HCT116 (cell line): ENCODE results near the gene ZBTB17. TPM values are rescaled to one million over a fixed set of nuclear protein-coding genes. Genes with fewer than 3 reads are reported as not detected.
"Not testable (repeated sequence)": the region's sequence is repeated elsewhere in the genome, so short reads cannot be mapped to it uniquely, and the experiment has no call there.

Experiments
- ATAC-seq: fragments of 200-7000 bp; cut with Tn5 transposase; 2 replicates; pipeline ENCODE4 v1.9.1; 2020; ENCODE audit warnings: mild to moderate bottlenecking, moderate library complexity
- BruUV-seq: library from RNA; stranded (reverse); fragments of 400-500 nt; replicated peaks from 2 replicates; lab custom pipeline; 2021; lab: Mats Ljungman, UMichigan
- CTCF ChIA-PET: fragments of 300-600 bp; sonication (Branson Sonifier 250); formaldehyde crosslinking; loops from one replicate; lab custom pipeline; 2021; ENCODE audit warnings: antibody characterized with exemption; lab: Charles Lee
- POLR2A ChIA-PET: fragments of 300-600, 350-600 bp; sonication (Branson Sonifier 250); formaldehyde crosslinking; loops from one replicate; lab custom pipeline; 2021; ENCODE audit warnings: antibody characterized with exemption; lab: Charles Lee
- RAD21 ChIA-PET, 2 experiments: fragments of 300-600 bp; sonication (Branson Sonifier 250); formaldehyde crosslinking; loops; one replicate each; lab custom pipeline; 2023; ENCODE audit warnings: low total read pairs in 2 of 2; ENCODE audit not compliant: uncharacterized antibody in 2 of 2, unreplicated experiment in 2 of 2, low non-redundant PET in 1 of 2; lab: Charles Lee
- DNase-seq: peaks from one replicate; pipeline ENCODE4 v3.0.0-alpha.2; 2010; ENCODE audit warnings: low read depth, low spot score
- H2AFZ ChIP-seq: fragments of 200-600 bp; shearing (Covaris generic), sonication (generic); 2 replicates; pipeline ENCODE4 v1.6.1; 2017; ENCODE audit warnings: low read depth, mixed run types, mixed read lengths, antibody characterized with exemption, low read length; ENCODE audit not compliant: poor library complexity, severe bottlenecking
- H3K27ac ChIP-seq: 2 replicates; pipeline ENCODE4 v1.5.1; 2012; ENCODE audit warnings: low read depth, low read length
- H3K27me3 ChIP-seq: fragments of 200-600 bp; sonication (generic); 2 replicates; pipeline ENCODE4 v1.6.1; 2016; ENCODE audit warnings: mixed run types, low read length, mixed read lengths; ENCODE audit not compliant: insufficient read depth
- H3K36me3 ChIP-seq, 2 experiments: fragments of 200-500 bp in 1 of 2; fragments of 200-600 bp in 1 of 2; sonication (Bioruptor generic) in 1 of 2; sonication (generic) in 1 of 2; 2 replicates each; pipeline versions ENCODE4 v1.5.1 to v1.6.1; 2014 to 2016; ENCODE audit warnings: low read length in 2 of 2, inconsistent platforms in 1 of 2, mixed read lengths in 1 of 2, mixed run types in 1 of 2; ENCODE audit not compliant: insufficient read depth in 2 of 2, control insufficient read depth in 1 of 2
- H3K4me1 ChIP-seq, 2 experiments: fragments of 200-600 bp in 1 of 2; sonication (generic) in 1 of 2; 2 replicates each; pipeline versions ENCODE4 v1.5.1 to v1.6.1; 2012 to 2017; ENCODE audit warnings: low read length in 2 of 2, inconsistent platforms in 1 of 2, mild to moderate bottlenecking in 1 of 2, mixed read lengths in 1 of 2, mixed run types in 1 of 2, moderate library complexity in 1 of 2; ENCODE audit not compliant: insufficient read depth in 2 of 2, control insufficient read depth in 1 of 2
- H3K4me2 ChIP-seq: fragments of 200-600 bp; sonication (generic); 2 replicates; pipeline ENCODE4 v1.6.1; 2017; ENCODE audit warnings: mixed run types, low read length, mixed read lengths
- H3K4me3 ChIP-seq, 2 experiments: fragments of 200-600 bp in 1 of 2; sonication (generic) in 1 of 2; replicated peaks in 1 of 2; 2 replicates each; pipeline ENCODE4 v1.5.1; 2011 to 2016; ENCODE audit warnings: low read length in 2 of 2, control low read depth in 1 of 2, low read depth in 1 of 2, mild to moderate bottlenecking in 1 of 2, mixed read lengths in 1 of 2, mixed run types in 1 of 2
- H3K79me2 ChIP-seq: fragments of 200-600 bp; sonication (generic); 2 replicates; pipeline ENCODE4 v1.6.1; 2017; ENCODE audit warnings: mild to moderate bottlenecking, mixed run types, low read length, moderate library complexity, mixed read lengths; ENCODE audit not compliant: insufficient read depth
- H3K9ac ChIP-seq: fragments of 200-600 bp; sonication (generic); 2 replicates; pipeline ENCODE4 v1.6.1; 2016; ENCODE audit warnings: low read length, mixed read lengths
- H3K9me2 ChIP-seq: fragments of 200-600 bp; sonication (generic), shearing (Covaris generic); 2 replicates; pipeline ENCODE4 v1.6.1; 2017; ENCODE audit warnings: mixed run types, mild to moderate bottlenecking, moderate library complexity; ENCODE audit not compliant: insufficient read depth
- H3K9me3 ChIP-seq, 2 experiments: fragments of 200-500 bp in 1 of 2; fragments of 200-600 bp in 1 of 2; sonication (Bioruptor generic) in 1 of 2; sonication (generic) in 1 of 2; 2 replicates each; pipeline ENCODE4 v1.6.1; 2014 to 2017; ENCODE audit warnings: low read length in 2 of 2, mixed read lengths in 2 of 2, inconsistent platforms in 1 of 2, low read depth in 1 of 2, mild to moderate bottlenecking in 1 of 2, mixed run types in 1 of 2, moderate library complexity in 1 of 2; ENCODE audit not compliant: control insufficient read depth in 1 of 2, insufficient read depth in 1 of 2
- H4K20me1 ChIP-seq: fragments of 200-600 bp; sonication (generic), shearing (Covaris generic); 2 replicates; pipeline ENCODE4 v1.6.1; 2017; ENCODE audit warnings: mixed run types, mild to moderate bottlenecking, moderate library complexity; ENCODE audit not compliant: insufficient read depth
- ELF1 ChIP-seq: IDR thresholded peaks from 2 replicates; pipeline ENCODE4 v1.6.1; 2012; ENCODE audit warnings: low read depth, borderline replicate concordance
- YY1 ChIP-seq: IDR thresholded peaks from 2 replicates; pipeline ENCODE4 v1.6.1; 2011; ENCODE audit warnings: low read length, low read depth, moderate library complexity, mild to moderate bottlenecking; ENCODE audit not compliant: insufficient replicate concordance; ENCODE audit errors: extremely low read depth
- ZNF274 ChIP-seq: fragments of 200-500 bp; sonication (Bioruptor generic); IDR thresholded peaks from 2 replicates; pipeline ENCODE4 v1.6.1; 2014; ENCODE audit warnings: mild to moderate bottlenecking, low read depth, low read length, inconsistent platforms
- intact Hi-C: fragments of 100-400 bp; cut with micrococcal nuclease; formaldehyde crosslinking; loops from 2 replicates; pipeline ENCODE4 v1.10.0; 2022
- total RNA-seq: library from RNA; stranded (reverse); gene quantifications from one replicate; pipeline ENCODE4 v1.2.1, GENCODE V29; 2021; ENCODE audit not compliant: unreplicated experiment
- TF ChIP-seq, protein P1 (sequence below), 3 experiments: fragments of 200-600 bp in 1 of 3; sonication (generic) in 1 of 3; IDR thresholded peaks in 2 of 3; conservative IDR thresholded peaks in 1 of 3; 2 replicates each; pipeline ENCODE4 v1.5.1; 2012 to 2017; ENCODE audit warnings: low read depth in 2 of 3, low read length in 2 of 3, antibody characterized with exemption in 1 of 3, borderline replicate concordance in 1 of 3, control low read depth in 1 of 3, mild to moderate bottlenecking in 1 of 3, mixed read lengths in 1 of 3, mixed run types in 1 of 3, moderate library complexity in 1 of 3; ENCODE audit not compliant: insufficient read depth in 1 of 3
- TF ChIP-seq, protein P2 (sequence below): IDR thresholded peaks from 2 replicates; pipeline ENCODE4 v1.6.1; 2012

The ZBTB17 gene
- total RNA-seq, 1 experiment from 2014 or later, result 31.6 TPM

DNA sequence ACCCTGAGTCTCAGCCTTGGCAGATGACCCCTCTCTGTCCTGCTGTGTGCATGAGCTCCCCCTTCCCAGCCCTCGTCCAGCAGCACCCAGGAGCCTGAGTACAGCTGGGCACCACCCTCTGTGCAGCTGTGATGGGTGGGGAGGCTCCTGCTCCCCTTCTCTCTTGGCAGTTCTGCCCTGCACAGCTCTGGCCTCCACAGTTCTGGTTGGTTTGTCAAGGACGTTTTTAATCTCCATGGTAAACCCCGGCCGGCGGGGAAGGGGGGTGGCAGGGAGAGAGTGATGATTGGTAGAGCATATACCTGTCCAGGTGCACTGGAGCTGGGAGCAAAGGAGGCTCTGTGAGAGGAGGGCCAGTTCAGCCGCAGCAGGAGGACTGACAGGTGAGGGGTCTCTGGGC is 45.8 kb upstream of the ZBTB17 start, which contains the start of gene CLCNKA:
CLCNKA (plus strand) TSS at position 356 of the 400 bp plus-strand sequence. CDS start 584 bp downstream, outside the sequence.
- no peaks in the 10 kb centered on the region for H3K27me3 ChIP-seq
- no peak within 1 kb of the TSS for H2AFZ ChIP-seq
- no peak within 1 kb of the TSS for H3K9ac ChIP-seq
- no peak within 1 kb of the TSS for H3K27ac ChIP-seq
- no peaks in the 10 kb centered on the region for H3K79me2 ChIP-seq
- peaks cover 0 to 10% of the 10 kb centered on the region in 2 experiments; a peak in 2 of 4 replicates for H3K4me1 ChIP-seq
- RAD21 ChIA-PET, result no interaction called here
- H4K20me1 ChIP-seq, result no peaks in the 10 kb centered on the region
- H3K9me3 ChIP-seq, result no peaks in the 10 kb centered on the region
- intact Hi-C loops, result no loop called here
- POLR2A ChIA-PET, result no interaction called here
- BruUV-seq, result no TSS peak
- DNase-seq, result no peak
- TF ChIP-seq ELF1 (no peak), ZNF274 (no peak), YY1 (no peak)
- TF ChIP-seq, protein P1, sequence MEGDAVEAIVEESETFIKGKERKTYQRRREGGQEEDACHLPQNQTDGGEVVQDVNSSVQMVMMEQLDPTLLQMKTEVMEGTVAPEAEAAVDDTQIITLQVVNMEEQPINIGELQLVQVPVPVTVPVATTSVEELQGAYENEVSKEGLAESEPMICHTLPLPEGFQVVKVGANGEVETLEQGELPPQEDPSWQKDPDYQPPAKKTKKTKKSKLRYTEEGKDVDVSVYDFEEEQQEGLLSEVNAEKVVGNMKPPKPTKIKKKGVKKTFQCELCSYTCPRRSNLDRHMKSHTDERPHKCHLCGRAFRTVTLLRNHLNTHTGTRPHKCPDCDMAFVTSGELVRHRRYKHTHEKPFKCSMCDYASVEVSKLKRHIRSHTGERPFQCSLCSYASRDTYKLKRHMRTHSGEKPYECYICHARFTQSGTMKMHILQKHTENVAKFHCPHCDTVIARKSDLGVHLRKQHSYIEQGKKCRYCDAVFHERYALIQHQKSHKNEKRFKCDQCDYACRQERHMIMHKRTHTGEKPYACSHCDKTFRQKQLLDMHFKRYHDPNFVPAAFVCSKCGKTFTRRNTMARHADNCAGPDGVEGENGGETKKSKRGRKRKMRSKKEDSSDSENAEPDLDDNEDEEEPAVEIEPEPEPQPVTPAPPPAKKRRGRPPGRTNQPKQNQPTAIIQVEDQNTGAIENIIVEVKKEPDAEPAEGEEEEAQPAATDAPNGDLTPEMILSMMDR (IDR thresholded peaks at IDR 0.05 in 2 of 3, conservative IDR thresholded peaks at IDR 0.05 in 1 of 3; ENCODE audit: borderline replicate concordance in 1 of 3, insufficient read depth in 1 of 3, low read depth in 2 of 3, low read length in 2 of 3), result no peak
- TF ChIP-seq, protein P2, sequence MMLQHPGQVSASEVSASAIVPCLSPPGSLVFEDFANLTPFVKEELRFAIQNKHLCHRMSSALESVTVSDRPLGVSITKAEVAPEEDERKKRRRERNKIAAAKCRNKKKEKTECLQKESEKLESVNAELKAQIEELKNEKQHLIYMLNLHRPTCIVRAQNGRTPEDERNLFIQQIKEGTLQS, result no peak
- ATAC-seq, result no peak
- CTCF ChIA-PET, result no interaction called here
- H3K4me2 ChIP-seq, result no peak within 1 kb of the TSS
- H3K9me2 ChIP-seq, result no peaks in the 10 kb centered on the region
- no peaks in the 10 kb centered on the region for H3K36me3 ChIP-seq
- H3K4me3 ChIP-seq, result no peak within 1 kb of the TSS

DNA sequence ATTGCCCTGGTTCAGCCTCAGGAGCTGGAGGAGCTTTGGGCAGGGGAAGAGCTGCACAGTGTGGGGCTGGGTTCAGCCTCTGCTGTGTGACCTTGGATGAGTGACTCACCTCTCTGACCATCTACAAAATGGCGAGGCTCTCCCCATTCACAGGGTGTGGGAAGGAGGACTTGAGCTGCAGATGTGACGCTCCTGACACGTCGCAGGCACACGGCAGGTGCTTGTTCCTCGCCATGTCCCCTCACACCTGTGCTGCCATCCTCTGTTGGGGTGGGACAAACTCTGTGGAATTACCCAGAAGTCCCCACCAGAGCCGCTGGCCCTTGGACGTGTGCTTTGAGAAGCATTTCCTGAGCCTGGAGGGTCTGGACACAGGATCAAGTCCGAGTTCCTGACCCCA is 45.0 kb upstream of the ZBTB17 start:
- H3K27ac ChIP-seq, H3K4me2 ChIP-seq, H3K36me3 ChIP-seq, H3K4me1 ChIP-seq, DNase-seq, intact Hi-C loops, H2AFZ ChIP-seq, CTCF ChIA-PET, H3K9ac ChIP-seq, ATAC-seq, H3K27me3 ChIP-seq, BruUV-seq, POLR2A ChIA-PET, H3K9me3 ChIP-seq, H3K4me3 ChIP-seq, RAD21 ChIA-PET, H3K9me2 ChIP-seq, H3K79me2 ChIP-seq, H4K20me1 ChIP-seq: not testable (repeated sequence)
